Measurements from ENCODE around the gene RBM34.
"Not testable (repeated sequence)": the region's sequence is repeated elsewhere in the genome, so short reads cannot be mapped to it uniquely, and the experiment has no call there.

DNA sequence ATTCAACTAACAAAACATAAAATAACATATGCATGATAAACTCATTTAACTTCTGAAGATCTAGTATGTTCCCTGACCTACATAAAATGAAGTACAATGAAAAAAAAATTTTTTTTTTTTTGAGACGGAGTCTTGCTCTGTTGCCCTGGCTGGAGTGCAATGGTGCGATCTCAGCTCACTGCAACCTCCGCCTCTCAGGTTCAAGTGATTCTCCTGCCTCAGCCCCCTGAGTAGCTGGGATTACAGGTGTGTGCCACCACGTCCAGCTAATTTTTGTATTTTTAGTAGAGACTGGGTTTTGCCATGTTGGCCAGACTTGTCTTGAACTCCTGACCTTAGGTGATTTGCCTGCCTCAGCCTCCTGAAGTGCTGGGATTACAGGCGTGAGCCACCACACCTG lies 41.4 kb upstream of the RBM34 start:
- TF ChIP-seq, protein P1, sequence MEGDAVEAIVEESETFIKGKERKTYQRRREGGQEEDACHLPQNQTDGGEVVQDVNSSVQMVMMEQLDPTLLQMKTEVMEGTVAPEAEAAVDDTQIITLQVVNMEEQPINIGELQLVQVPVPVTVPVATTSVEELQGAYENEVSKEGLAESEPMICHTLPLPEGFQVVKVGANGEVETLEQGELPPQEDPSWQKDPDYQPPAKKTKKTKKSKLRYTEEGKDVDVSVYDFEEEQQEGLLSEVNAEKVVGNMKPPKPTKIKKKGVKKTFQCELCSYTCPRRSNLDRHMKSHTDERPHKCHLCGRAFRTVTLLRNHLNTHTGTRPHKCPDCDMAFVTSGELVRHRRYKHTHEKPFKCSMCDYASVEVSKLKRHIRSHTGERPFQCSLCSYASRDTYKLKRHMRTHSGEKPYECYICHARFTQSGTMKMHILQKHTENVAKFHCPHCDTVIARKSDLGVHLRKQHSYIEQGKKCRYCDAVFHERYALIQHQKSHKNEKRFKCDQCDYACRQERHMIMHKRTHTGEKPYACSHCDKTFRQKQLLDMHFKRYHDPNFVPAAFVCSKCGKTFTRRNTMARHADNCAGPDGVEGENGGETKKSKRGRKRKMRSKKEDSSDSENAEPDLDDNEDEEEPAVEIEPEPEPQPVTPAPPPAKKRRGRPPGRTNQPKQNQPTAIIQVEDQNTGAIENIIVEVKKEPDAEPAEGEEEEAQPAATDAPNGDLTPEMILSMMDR (IDR thresholded peaks at IDR 0.05), result not testable (repeated sequence)
- TF ChIP-seq POLR2A (IDR thresholded peaks at IDR 0.05), result not testable (repeated sequence)
